ENCODE data around the gene RHOT1.

RHOT1 gene

DNA sequence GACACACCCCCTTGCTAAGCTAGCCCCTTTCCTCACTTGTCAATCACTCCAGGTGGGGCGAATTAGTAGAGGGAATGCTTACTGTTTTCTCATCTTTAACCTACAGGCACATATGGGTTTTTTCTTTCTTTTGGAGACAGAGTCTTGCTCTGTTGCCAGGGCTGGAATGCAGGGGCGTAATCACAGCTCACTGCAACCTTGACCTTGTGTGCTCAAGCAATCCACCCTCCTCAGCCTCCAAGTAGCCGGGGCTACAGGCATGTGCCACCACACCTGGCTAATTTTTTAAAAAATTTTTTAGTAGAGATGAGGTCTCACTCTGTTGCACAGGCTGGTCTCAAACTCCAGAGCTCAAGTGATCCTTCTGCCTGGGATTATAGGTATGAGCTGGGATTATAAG is 84.6 kb downstream of the RHOT1 start:
- Histone ChIP-seq H3K9me3 (ENCODE audit: control insufficient read depth, low read length) (no peaks in the 10 kb centered on the region), H3K4me3 (ENCODE audit: extremely low read depth, insufficient read depth, low read length, poor library complexity, severe bottlenecking) (no peak overlapping the region), H3K4me1 (ENCODE audit: control insufficient read depth, insufficient read depth, low read length, poor library complexity, severe bottlenecking) (no peaks in the 10 kb centered on the region), H3K27ac (ENCODE audit: low read depth, low read length, severe bottlenecking) (no peak overlapping the region), H3K36me3 (ENCODE audit: control insufficient read depth, insufficient read depth, low read length) (peaks cover 5% of the 10 kb centered on the region)
- 100% methylated on average over 2 of the region's 3 CpGs; no CpG with 5 or more reads in 1 of the 2 experiments for WGBS, 2 experiments (ENCODE audit: insufficient coverage in 2 of 2)

GRCh38 chr17:32227910-32228309 is 85.6 kb downstream of the RHOT1 start:
- Histone ChIP-seq H3K4me3 (ENCODE audit: extremely low read depth, insufficient read depth, low read length, poor library complexity, severe bottlenecking) (no peak overlapping the region), H3K27ac (ENCODE audit: low read depth, low read length, severe bottlenecking) (no peak overlapping the region), H3K4me1 (ENCODE audit: control insufficient read depth, insufficient read depth, low read length, poor library complexity, severe bottlenecking) (no peaks in the 10 kb centered on the region), H3K9me3 (ENCODE audit: control insufficient read depth, low read length) (no peaks in the 10 kb centered on the region), H3K36me3 (ENCODE audit: control insufficient read depth, insufficient read depth, low read length) (peaks cover 5% of the 10 kb centered on the region)
- WGBS, 2 experiments (ENCODE audit: insufficient coverage in 2 of 2): 19 to 27% methylated on average over 9 of the region's 9 CpGs

DNA sequence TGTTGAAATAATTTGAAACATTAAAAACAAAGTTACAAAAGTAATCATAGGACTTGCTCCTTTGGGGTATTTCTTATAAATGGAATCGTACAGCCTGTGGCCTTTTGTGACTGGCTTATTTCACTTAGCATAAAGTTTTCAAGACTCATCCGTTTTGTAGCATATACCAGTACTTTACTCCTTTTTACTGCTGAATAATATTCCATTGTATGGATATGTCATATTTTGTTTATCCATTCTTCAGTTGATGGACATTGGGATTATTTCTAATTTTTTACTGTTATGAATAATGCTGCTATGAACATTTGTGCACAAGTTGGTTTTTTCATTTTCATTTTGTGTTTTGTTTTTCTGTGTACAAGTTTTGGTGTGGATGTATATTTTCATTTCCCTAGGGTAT is 93.3 kb downstream of the RHOT1 start:
- WGBS, 2 experiments (ENCODE audit: insufficient coverage in 2 of 2): 100% methylated on average over 1 of the region's 2 CpGs; no CpG with 5 or more reads in 1 of the 2 experiments
- Histone ChIP-seq H3K4me3 (ENCODE audit: extremely low read depth, insufficient read depth, low read length, poor library complexity, severe bottlenecking) (no peak overlapping the region), H3K36me3 (ENCODE audit: control insufficient read depth, insufficient read depth, low read length) (no peaks in the 10 kb centered on the region), H3K9me3 (ENCODE audit: control insufficient read depth, low read length) (no peaks in the 10 kb centered on the region), H3K4me1 (ENCODE audit: control insufficient read depth, insufficient read depth, low read length, poor library complexity, severe bottlenecking) (no peaks in the 10 kb centered on the region), H3K27ac (ENCODE audit: low read depth, low read length, severe bottlenecking) (no peak overlapping the region)

DNA sequence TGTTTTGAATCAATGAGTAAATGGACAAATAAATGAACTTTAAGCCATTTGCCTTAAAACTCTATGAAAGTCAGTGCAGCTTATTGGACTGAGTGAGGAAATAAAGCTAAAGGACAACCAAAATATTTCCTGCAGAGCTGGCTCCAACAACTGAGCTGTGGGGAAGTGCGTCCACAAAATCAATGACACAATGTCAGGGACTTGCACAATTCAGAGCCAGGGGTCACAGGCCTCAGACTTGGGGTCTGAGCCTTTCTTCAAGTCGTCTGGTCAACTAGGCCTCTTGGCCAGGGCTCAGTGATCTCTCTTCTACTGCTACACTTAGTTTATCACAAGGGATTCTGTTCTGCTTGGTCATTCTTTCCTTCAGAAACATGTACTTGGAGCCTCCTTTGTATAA is 97.2 kb downstream of the RHOT1 start:
- H3K4me1 ChIP-seq (ENCODE audit: control insufficient read depth, insufficient read depth, low read length, poor library complexity, severe bottlenecking): no peaks in the 10 kb centered on the region
- H3K36me3 ChIP-seq (ENCODE audit: control insufficient read depth, insufficient read depth, low read length): no peaks in the 10 kb centered on the region
- WGBS, 2 experiments (ENCODE audit: insufficient coverage in 2 of 2): 79 to 85% methylated on average over 2 of the region's 2 CpGs
- no peak overlapping the region for H3K4me3 ChIP-seq (ENCODE audit: extremely low read depth, insufficient read depth, low read length, poor library complexity, severe bottlenecking)
- no peak overlapping the region for H3K27ac ChIP-seq (ENCODE audit: low read depth, low read length, severe bottlenecking)
- H3K9me3 ChIP-seq (ENCODE audit: control insufficient read depth, low read length): no peaks in the 10 kb centered on the region

- Histone ChIP-seq H3K27ac (ENCODE audit: low read depth, low read length, severe bottlenecking) (no peak overlapping the region), H3K36me3 (ENCODE audit: control insufficient read depth, insufficient read depth, low read length) (no peaks in the 10 kb centered on the region), H3K4me3 (ENCODE audit: extremely low read depth, insufficient read depth, low read length, poor library complexity, severe bottlenecking) (no peak overlapping the region), H3K4me1 (ENCODE audit: control insufficient read depth, insufficient read depth, low read length, poor library complexity, severe bottlenecking) (no peaks in the 10 kb centered on the region), H3K9me3 (ENCODE audit: control insufficient read depth, low read length) (no peaks in the 10 kb centered on the region)
- WGBS, 2 experiments (ENCODE audit: insufficient coverage in 2 of 2): 83 to 90% methylated on average over 6 to 7 of the region's 8 CpGs
Observed at GRCh38 chr17:32240750-32241149, 98.4 kb downstream of the RHOT1 start.

- Histone ChIP-seq H3K27ac (ENCODE audit: low read depth, low read length, severe bottlenecking) (no peak overlapping the region), H3K36me3 (ENCODE audit: control insufficient read depth, insufficient read depth, low read length) (no peaks in the 10 kb centered on the region), H3K4me3 (ENCODE audit: extremely low read depth, insufficient read depth, low read length, poor library complexity, severe bottlenecking) (no peak overlapping the region), H3K9me3 (ENCODE audit: control insufficient read depth, low read length) (no peaks in the 10 kb centered on the region), H3K4me1 (ENCODE audit: control insufficient read depth, insufficient read depth, low read length, poor library complexity, severe bottlenecking) (no peaks in the 10 kb centered on the region)
- WGBS, 2 experiments (ENCODE audit: insufficient coverage in 2 of 2): 88% methylated on average over 1 of the region's 1 CpG; no CpG with 5 or more reads in 1 of the 2 experiments
Observed at GRCh38 chr17:32241640-32242039, 99.3 kb downstream of the RHOT1 start.

DNA sequence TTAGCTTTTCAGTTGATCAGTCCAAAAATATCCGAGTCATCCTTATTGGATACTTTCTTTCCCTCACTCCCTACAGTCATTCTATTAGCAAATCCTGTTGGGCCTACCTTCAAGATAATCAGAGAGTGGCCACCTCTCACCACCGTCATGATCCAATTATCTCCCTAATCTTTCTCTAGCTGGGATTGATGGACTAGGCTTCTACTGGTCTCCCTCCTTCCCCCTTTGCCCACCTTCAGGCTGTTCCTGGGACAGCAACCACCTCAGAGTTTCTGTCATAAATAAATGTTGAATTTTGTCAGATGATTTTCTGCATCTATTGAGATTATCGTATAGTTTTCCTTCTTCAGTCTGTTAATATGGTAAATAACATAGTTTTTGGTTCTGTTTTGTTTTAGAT is 107.2 kb downstream of the RHOT1 start:
- Histone ChIP-seq H3K4me1 (ENCODE audit: control insufficient read depth, insufficient read depth, low read length, poor library complexity, severe bottlenecking) (no peaks in the 10 kb centered on the region), H3K27ac (ENCODE audit: low read depth, low read length, severe bottlenecking) (no peak overlapping the region)
- WGBS, 2 experiments (ENCODE audit: insufficient coverage in 2 of 2): 83 to 93% methylated on average over 2 of the region's 3 CpGs

DNA sequence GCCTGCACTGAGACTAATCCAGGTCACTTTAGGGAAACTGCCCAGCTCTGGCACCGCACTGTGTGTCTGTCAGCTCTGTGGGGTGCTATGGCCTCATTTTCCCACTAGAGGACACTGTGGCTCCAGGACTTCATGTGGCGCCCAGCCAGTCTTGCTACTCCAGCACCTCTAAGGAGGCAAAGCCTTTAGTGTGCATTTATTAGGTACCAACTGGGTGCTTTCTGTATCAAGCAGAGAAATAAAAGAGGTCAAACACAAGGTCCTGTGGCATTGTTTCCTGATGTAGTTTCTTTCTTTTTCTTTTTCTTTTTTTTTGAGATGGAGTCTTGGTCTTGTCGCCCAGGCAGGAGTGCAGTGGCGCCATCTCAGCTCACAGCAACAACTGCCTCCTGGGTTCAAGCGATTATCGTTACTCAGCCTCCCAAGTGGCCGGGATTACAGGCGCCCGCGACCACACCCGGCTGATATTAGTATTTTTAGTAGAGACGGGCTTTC is 110.9 kb downstream of the RHOT1 start:
- Histone ChIP-seq H3K36me3 (ENCODE audit: control insufficient read depth, insufficient read depth, low read length) (no peaks in the 10 kb centered on the region), H3K4me3 (ENCODE audit: extremely low read depth, insufficient read depth, low read length, poor library complexity, severe bottlenecking) (no peak overlapping the region), H3K4me1 (ENCODE audit: control insufficient read depth, insufficient read depth, low read length, poor library complexity, severe bottlenecking) (no peaks in the 10 kb centered on the region), H3K27ac (ENCODE audit: low read depth, low read length, severe bottlenecking) (no peak overlapping the region), H3K9me3 (ENCODE audit: control insufficient read depth, low read length) (no peaks in the 10 kb centered on the region)
- 62 to 63% methylated on average over 12 of the region's 12 CpGs for WGBS, 2 experiments (ENCODE audit: insufficient coverage in 2 of 2)

More for the DNA sequence above, 107.2 kb downstream of the RHOT1 start:
- Histone ChIP-seq H3K4me3 (ENCODE audit: extremely low read depth, insufficient read depth, low read length, poor library complexity, severe bottlenecking) (no peak overlapping the region), H3K9me3 (ENCODE audit: control insufficient read depth, low read length) (no peaks in the 10 kb centered on the region), H3K36me3 (ENCODE audit: control insufficient read depth, insufficient read depth, low read length) (no peaks in the 10 kb centered on the region)

GRCh38 chr17:32256012-32256700 is 113.9 kb downstream of the RHOT1 start:
- Histone ChIP-seq H3K27ac (ENCODE audit: low read depth, low read length, severe bottlenecking) (no peak overlapping the region), H3K36me3 (ENCODE audit: control insufficient read depth, insufficient read depth, low read length) (no peaks in the 10 kb centered on the region)
- WGBS, 2 experiments (ENCODE audit: insufficient coverage in 2 of 2): 84 to 94% methylated on average over 8 to 9 of the region's 9 CpGs

DNA sequence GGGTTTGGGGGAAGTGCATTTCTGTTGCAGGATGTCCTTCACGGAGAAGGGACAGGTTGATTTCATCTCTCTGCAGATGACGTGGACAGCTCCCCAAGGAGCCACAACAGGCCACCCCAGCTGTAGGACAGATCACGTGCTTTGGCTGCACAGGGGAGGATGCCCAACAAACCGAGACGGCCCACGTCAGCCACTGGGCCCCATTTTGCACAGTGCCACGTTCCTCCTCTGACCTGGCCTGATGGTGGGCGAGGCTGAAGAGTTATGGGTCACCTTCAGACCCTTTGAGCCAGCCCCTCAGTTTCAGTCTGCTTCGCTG is 114.4 kb downstream of the RHOT1 start:
- Histone ChIP-seq H3K36me3 (ENCODE audit: control insufficient read depth, insufficient read depth, low read length) (no peaks in the 10 kb centered on the region), H3K9me3 (ENCODE audit: control insufficient read depth, low read length) (no peaks in the 10 kb centered on the region), H3K27ac (ENCODE audit: low read depth, low read length, severe bottlenecking) (no peak overlapping the region), H3K4me3 (ENCODE audit: extremely low read depth, insufficient read depth, low read length, poor library complexity, severe bottlenecking) (no peak overlapping the region), H3K4me1 (ENCODE audit: control insufficient read depth, insufficient read depth, low read length, poor library complexity, severe bottlenecking) (peaks cover 3% of the 10 kb centered on the region)
- WGBS, 2 experiments (ENCODE audit: insufficient coverage in 2 of 2): 87 to 93% methylated on average over 9 of the region's 9 CpGs

More at GRCh38 chr17:32256012-32256700, 113.9 kb downstream of the RHOT1 start:
- H3K4me3 ChIP-seq (ENCODE audit: extremely low read depth, insufficient read depth, low read length, poor library complexity, severe bottlenecking): no peak overlapping the region
- no peaks in the 10 kb centered on the region for H3K9me3 ChIP-seq (ENCODE audit: control insufficient read depth, low read length)
- H3K4me1 ChIP-seq (ENCODE audit: control insufficient read depth, insufficient read depth, low read length, poor library complexity, severe bottlenecking): peaks cover 3% of the 10 kb centered on the region

GRCh38 chr17:32258383-32259140 is 116.3 kb downstream of the RHOT1 start:
- H3K9me3 ChIP-seq (ENCODE audit: control insufficient read depth, low read length): no peaks in the 10 kb centered on the region
- peaks cover 3% of the 10 kb centered on the region for H3K4me1 ChIP-seq (ENCODE audit: control insufficient read depth, insufficient read depth, low read length, poor library complexity, severe bottlenecking)
- H3K27ac ChIP-seq (ENCODE audit: low read depth, low read length, severe bottlenecking): no peak overlapping the region
- no peaks in the 10 kb centered on the region for H3K36me3 ChIP-seq (ENCODE audit: control insufficient read depth, insufficient read depth, low read length)
- WGBS, 2 experiments (ENCODE audit: insufficient coverage in 2 of 2): 46 to 55% methylated on average over 14 of the region's 18 CpGs
- no peak overlapping the region for H3K4me3 ChIP-seq (ENCODE audit: extremely low read depth, insufficient read depth, low read length, poor library complexity, severe bottlenecking)

All from mesodermal cell (in vitro differentiated cells).